Measurements from ENCODE around the gene SYNDIG1.

SYNDIG1 gene

GRCh38 chr20:24576447-24576846, 107.0 kb downstream of the SYNDIG1 start:
- no peak for DNase-seq (ENCODE audit: low read depth)
- no peak overlapping the region for H3K4me3 ChIP-seq (ENCODE audit: low read depth, low read length)
- TF ChIP-seq CTCF (IDR thresholded peaks at IDR 0.05; ENCODE audit: low read depth, low read length, missing control alignments) = no peak
- in situ Hi-C loops (cut with HindIII; ENCODE audit: low sequenced_read_pairs) = no loop called here

- in situ Hi-C loops (cut with HindIII; ENCODE audit: low sequenced_read_pairs) = no loop called here
- no peak overlapping the region for H3K4me3 ChIP-seq (ENCODE audit: low read depth, low read length)
- no peak for TF ChIP-seq CTCF (IDR thresholded peaks at IDR 0.05; ENCODE audit: low read depth, low read length, missing control alignments)
- no peak for DNase-seq (ENCODE audit: low read depth)
These were observed 108.0 kb downstream of the SYNDIG1 start for GRCh38 chr20:24577271-24577909.

GRCh38 chr20:24578567-24579415, 109.4 kb downstream of the SYNDIG1 start:
- no peak overlapping the region for H3K4me3 ChIP-seq (ENCODE audit: low read depth, low read length)
- in situ Hi-C loops (cut with HindIII; ENCODE audit: low sequenced_read_pairs) = no loop called here
- DNase-seq (ENCODE audit: low read depth) = no peak
- TF ChIP-seq CTCF (IDR thresholded peaks at IDR 0.05; ENCODE audit: low read depth, low read length, missing control alignments) = no peak

- H3K4me3 ChIP-seq (ENCODE audit: low read depth, low read length) = no peak overlapping the region
- DNase-seq (ENCODE audit: low read depth) = no peak
- in situ Hi-C loops (cut with HindIII; ENCODE audit: low sequenced_read_pairs) = no loop called here
- TF ChIP-seq CTCF (IDR thresholded peaks at IDR 0.05; ENCODE audit: low read depth, low read length, missing control alignments) = no peak
These were observed 110.0 kb downstream of the SYNDIG1 start for GRCh38 chr20:24579475-24579874.

- in situ Hi-C loops (cut with HindIII; ENCODE audit: low sequenced_read_pairs) = no loop called here
- no peak for TF ChIP-seq CTCF (IDR thresholded peaks at IDR 0.05; ENCODE audit: low read depth, low read length, missing control alignments)
These were observed 110.6 kb downstream of the SYNDIG1 start for GRCh38 chr20:24580006-24580405.

GRCh38 chr20:24580855-24581254, 111.4 kb downstream of the SYNDIG1 start:
- no peak overlapping the region for H3K4me3 ChIP-seq (ENCODE audit: low read depth, low read length)
- no peak for DNase-seq (ENCODE audit: low read depth)
- in situ Hi-C loops (cut with HindIII; ENCODE audit: low sequenced_read_pairs) = no loop called here
- no peak for TF ChIP-seq CTCF (IDR thresholded peaks at IDR 0.05; ENCODE audit: low read depth, low read length, missing control alignments)

More at GRCh38 chr20:24580006-24580405, 110.6 kb downstream of the SYNDIG1 start:
- no peak overlapping the region for H3K4me3 ChIP-seq (ENCODE audit: low read depth, low read length)
- no peak for DNase-seq (ENCODE audit: low read depth)

Data from astrocyte of the cerebellum (primary cell).